GM12891 (cell line): ENCODE results near the gene MED7.

Experiments used
- POLR2A ChIP-seq: IDR thresholded peaks from 2 replicates; pipeline ENCODE4 v1.6.1; 2011; ENCODE audit warnings: low read depth, low read length, control low read depth
- POLR2AphosphoS5 ChIP-seq: IDR thresholded peaks from 2 replicates; pipeline ENCODE4 v1.6.1; 2011; ENCODE audit warnings: low read depth, low read length, control low read depth
- POU2F2 ChIP-seq: IDR thresholded peaks from 2 replicates; pipeline ENCODE4 v1.6.1; 2011; ENCODE audit warnings: low read depth, mild to moderate bottlenecking, control low read depth, low read length, moderate library complexity
- TAF1 ChIP-seq: IDR thresholded peaks from 2 replicates; pipeline ENCODE4 v1.6.1; 2011; ENCODE audit warnings: low read depth, low read length, control low read depth

DNA sequence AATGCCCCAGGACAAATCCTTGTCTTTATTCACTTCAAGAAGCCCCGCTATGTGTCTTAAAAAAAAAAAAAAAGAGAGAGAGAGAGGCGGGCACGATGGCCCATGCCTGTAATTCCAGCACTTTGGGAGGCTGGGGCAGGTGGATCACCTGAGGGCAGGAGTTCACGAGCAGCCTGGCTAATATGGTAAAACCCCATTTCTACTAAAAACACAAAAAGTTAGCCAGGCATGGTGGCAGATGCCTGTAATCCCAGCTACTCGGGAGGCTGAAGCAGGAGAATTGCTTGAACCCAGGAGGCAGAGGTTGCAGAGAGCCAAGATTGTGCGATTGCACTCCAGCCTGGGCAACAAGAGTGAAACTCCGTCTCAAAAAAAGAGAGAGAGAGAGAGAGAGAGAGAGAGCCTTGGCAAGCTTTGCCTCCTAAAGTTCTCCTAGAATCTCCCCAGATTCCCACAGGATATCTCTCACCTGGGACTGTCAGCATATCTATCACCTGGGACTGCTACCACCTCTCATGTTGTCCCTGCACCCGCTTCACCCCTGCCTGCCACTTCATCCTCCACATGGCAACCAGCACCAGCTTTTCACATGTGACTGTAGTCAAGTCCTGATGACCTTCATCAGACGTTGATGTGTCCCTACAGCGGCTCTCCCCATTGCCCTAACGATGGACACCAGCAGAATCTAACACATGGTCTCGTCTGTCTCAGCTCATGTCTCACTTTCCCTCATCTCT is 43.8 kb upstream of the MED7 start:
- TF ChIP-seq POLR2AphosphoS5 (no peak), TAF1 (no peak), POLR2A (no peak), POU2F2 (no peak)
